OCI-LY3 (cell line): ENCODE results near the gene AVEN.

Experiments
- H2AFZ ChIP-seq: fragments of 200-600, 300-600 bp; shearing (Covaris generic); 2 replicates; pipeline ENCODE4 v1.6.0; 2014; ENCODE audit warnings: antibody characterized with exemption, low read depth, low read length
- H3K27ac ChIP-seq: fragments of 200-600, 300-600 bp; sonication (generic); 2 replicates; pipeline ENCODE4 v1.5.1; 2014; ENCODE audit warnings: mild to moderate bottlenecking, low read length, moderate library complexity, mixed read lengths
- H3K27me3 ChIP-seq: fragments of 200-600, 300-600 bp; sonication (generic); 2 replicates; pipeline ENCODE4 v1.6.1; 2014; ENCODE audit warnings: low read depth, low read length, mixed read lengths
- H3K36me3 ChIP-seq: fragments of 200-600, 300-600 bp; sonication (generic); replicated peaks from 2 replicates; pipeline ENCODE3; 2014; ENCODE audit warnings: low read depth, low read length, mixed read lengths
- H3K4me1 ChIP-seq: fragments of 300-600, 200-600 bp; sonication (generic); 2 replicates; pipeline ENCODE4 v1.6.1; 2014; ENCODE audit warnings: low read length, mixed read lengths
- H3K4me2 ChIP-seq: fragments of 200-600, 300-600 bp; sonication (generic); 2 replicates; pipeline ENCODE4 v1.6.1; 2014; ENCODE audit warnings: low read length, mixed read lengths
- H3K4me3 ChIP-seq: fragments of 300-600, 200-600 bp; sonication (generic); 2 replicates; pipeline ENCODE4 v1.5.1; 2014; ENCODE audit warnings: antibody characterized with exemption, mild to moderate bottlenecking, low read length, moderate library complexity
- H3K79me2 ChIP-seq: fragments of 300-600, 200-600 bp; shearing (Covaris generic); 2 replicates; pipeline ENCODE4 v1.6.1; 2014; ENCODE audit warnings: mild to moderate bottlenecking, low read length, mixed read lengths
- H3K9ac ChIP-seq: fragments of 300-600, 200-600 bp; shearing (Covaris generic); 2 replicates; pipeline ENCODE4 v1.6.0; 2014; ENCODE audit warnings: mild to moderate bottlenecking, low read length, moderate library complexity
- H3K9me3 ChIP-seq: fragments of 200-600, 300-600 bp; shearing (Covaris generic); 2 replicates; pipeline ENCODE4 v1.6.1; 2014; ENCODE audit warnings: low read length, mixed read lengths; ENCODE audit not compliant: insufficient read depth
- H4K20me1 ChIP-seq: fragments of 200-600, 300-600 bp; sonication (generic); 2 replicates; pipeline ENCODE4 v1.6.1; 2016; ENCODE audit warnings: low read length, mixed read lengths; ENCODE audit not compliant: insufficient read depth
- EZH2phosphoT487 ChIP-seq: fragments of 200-600 bp; shearing (Covaris generic); IDR thresholded peaks from 2 replicates; pipeline ENCODE4 v1.6.1; 2018; ENCODE audit warnings: antibody characterized with exemption, mixed run types, low read depth
- TF ChIP-seq, protein P1 (sequence below): fragments of 200-600, 300-600 bp; sonication (generic); IDR thresholded peaks from 2 replicates; pipeline ENCODE4 v1.5.1; 2014; ENCODE audit warnings: antibody characterized with exemption, low read length, low read depth

Gene AVEN

GRCh38 chr15:34011481-34011880 lies 27.5 kb downstream of the AVEN start:
- Histone ChIP-seq H3K36me3 (no peaks in the 10 kb centered on the region), H2AFZ (no peak overlapping the region), H4K20me1 (no peaks in the 10 kb centered on the region), H3K4me1 (no peaks in the 10 kb centered on the region), H3K4me2 (no peak overlapping the region), H3K27ac (no peak overlapping the region), H3K9me3 (no peaks in the 10 kb centered on the region), H3K9ac (no peak overlapping the region), H3K4me3 (no peak overlapping the region), H3K27me3 (no peaks in the 10 kb centered on the region), H3K79me2 (no peaks in the 10 kb centered on the region; the same call in 1 of the 2 replicates)
- TF ChIP-seq EZH2phosphoT487, result no peak
- TF ChIP-seq, protein P1, sequence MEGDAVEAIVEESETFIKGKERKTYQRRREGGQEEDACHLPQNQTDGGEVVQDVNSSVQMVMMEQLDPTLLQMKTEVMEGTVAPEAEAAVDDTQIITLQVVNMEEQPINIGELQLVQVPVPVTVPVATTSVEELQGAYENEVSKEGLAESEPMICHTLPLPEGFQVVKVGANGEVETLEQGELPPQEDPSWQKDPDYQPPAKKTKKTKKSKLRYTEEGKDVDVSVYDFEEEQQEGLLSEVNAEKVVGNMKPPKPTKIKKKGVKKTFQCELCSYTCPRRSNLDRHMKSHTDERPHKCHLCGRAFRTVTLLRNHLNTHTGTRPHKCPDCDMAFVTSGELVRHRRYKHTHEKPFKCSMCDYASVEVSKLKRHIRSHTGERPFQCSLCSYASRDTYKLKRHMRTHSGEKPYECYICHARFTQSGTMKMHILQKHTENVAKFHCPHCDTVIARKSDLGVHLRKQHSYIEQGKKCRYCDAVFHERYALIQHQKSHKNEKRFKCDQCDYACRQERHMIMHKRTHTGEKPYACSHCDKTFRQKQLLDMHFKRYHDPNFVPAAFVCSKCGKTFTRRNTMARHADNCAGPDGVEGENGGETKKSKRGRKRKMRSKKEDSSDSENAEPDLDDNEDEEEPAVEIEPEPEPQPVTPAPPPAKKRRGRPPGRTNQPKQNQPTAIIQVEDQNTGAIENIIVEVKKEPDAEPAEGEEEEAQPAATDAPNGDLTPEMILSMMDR, result no peak

- Histone ChIP-seq H3K9me3 (no peaks in the 10 kb centered on the region), H4K20me1 (no peaks in the 10 kb centered on the region), H3K27ac (no peak overlapping the region), H2AFZ (no peak overlapping the region), H3K27me3 (no peaks in the 10 kb centered on the region), H3K4me3 (no peak overlapping the region), H3K79me2 (no peaks in the 10 kb centered on the region; the same call in 1 of the 2 replicates), H3K36me3 (no peaks in the 10 kb centered on the region), H3K4me2 (no peak overlapping the region), H3K9ac (no peak overlapping the region), H3K4me1 (no peaks in the 10 kb centered on the region)
- TF ChIP-seq, protein P1, result no peak
- TF ChIP-seq EZH2phosphoT487, result no peak
These were observed 28.1 kb downstream of the AVEN start for GRCh38 chr15:34010921-34011320.

GRCh38 chr15:34009656-34010055 lies 29.3 kb downstream of the AVEN start:
- no peaks in the 10 kb centered on the region for H3K27me3 ChIP-seq
- H3K27ac ChIP-seq, result no peak overlapping the region
- H3K4me3 ChIP-seq, result no peak overlapping the region
- H3K9ac ChIP-seq, result no peak overlapping the region
- no peak overlapping the region for H2AFZ ChIP-seq
- no peaks in the 10 kb centered on the region; the same call in 1 of the 2 replicates for H3K79me2 ChIP-seq
- no peak for TF ChIP-seq EZH2phosphoT487
- TF ChIP-seq, protein P1, result no peak
- H4K20me1 ChIP-seq, result no peaks in the 10 kb centered on the region
- H3K4me1 ChIP-seq, result no peaks in the 10 kb centered on the region
- no peak overlapping the region for H3K4me2 ChIP-seq
- no peaks in the 10 kb centered on the region for H3K9me3 ChIP-seq
- no peaks in the 10 kb centered on the region for H3K36me3 ChIP-seq

- H3K27me3 ChIP-seq, result no peaks in the 10 kb centered on the region
- no peak overlapping the region for H3K9ac ChIP-seq
- TF ChIP-seq, protein P1, result no peak
- TF ChIP-seq EZH2phosphoT487, result no peak
- no peaks in the 10 kb centered on the region for H3K4me1 ChIP-seq
- H3K4me2 ChIP-seq, result no peak overlapping the region
- H4K20me1 ChIP-seq, result no peaks in the 10 kb centered on the region
- H3K4me3 ChIP-seq, result no peak overlapping the region
- H3K9me3 ChIP-seq, result no peaks in the 10 kb centered on the region
- no peaks in the 10 kb centered on the region for H3K36me3 ChIP-seq
- H3K79me2 ChIP-seq, result no peaks in the 10 kb centered on the region
- H3K27ac ChIP-seq, result no peak overlapping the region
- no peak overlapping the region for H2AFZ ChIP-seq
These were observed 32.6 kb downstream of the AVEN start for GRCh38 chr15:34006381-34006780.
